NT2/D1 (cell line): Measurements from ENCODE around the gene SMG6.

Source experiments
- SUZ12 ChIP-seq: IDR thresholded peaks from 2 replicates; pipeline ENCODE4 v1.6.1; 2011; ENCODE audit not compliant: insufficient read length, insufficient read depth; ENCODE audit errors: extremely low read depth
- YY1 ChIP-seq: IDR thresholded peaks from 2 replicates; pipeline ENCODE4 v1.6.1; 2011; ENCODE audit not compliant: insufficient read length, insufficient read depth
- ZNF274 ChIP-seq: IDR thresholded peaks from 2 replicates; pipeline ENCODE4 v1.6.1; 2011; ENCODE audit warnings: mild to moderate bottlenecking, low read depth, low read length

GRCh38 chr17:2101448-2102257 is 201.9 kb downstream of the SMG6 start:
- TF ChIP-seq YY1 (no peak), SUZ12 (no peak), ZNF274 (no peak)
